B cell (primary cell): ENCODE measurements around the gene ST8SIA2. TPM values are rescaled to one million over a fixed set of nuclear protein-coding genes. Genes with fewer than 3 reads are reported as not detected.

ENCODE experiments used
- ATAC-seq: fragments of 200-7000 bp; cut with Tn5 transposase; one replicate; pipeline ENCODE4 v1.10.0; 2021; ENCODE audit warnings: low read depth, mild to moderate bottlenecking, moderate number of reproducible peaks, moderate library complexity
- CTCF ChIA-PET: fragments of 350-600 bp; sonication (Branson Sonifier 250); formaldehyde crosslinking; loops from one replicate; lab custom pipeline; 2021; ENCODE audit warnings: antibody characterized with exemption, inconsistent platforms; lab: Charles Lee
- POLR2A ChIA-PET: fragments of 350-600 bp; sonication (Branson Sonifier 250); formaldehyde crosslinking; loops from one replicate; lab custom pipeline; 2021; ENCODE audit warnings: antibody characterized with exemption; lab: Charles Lee
- DNase-seq: peaks from one replicate; pipeline ENCODE4 v3.0.0; 2013
- H2AFZ ChIP-seq: 2 replicates; pipeline ENCODE4 v1.6.1; 2012; ENCODE audit warnings: mild to moderate bottlenecking, low read depth, low read length; ENCODE audit not compliant: insufficient read depth, poor library complexity, severe bottlenecking
- H3K27ac ChIP-seq, 2 donors: 1 replicate in 1 of 2; 2 replicates in 1 of 2; pipeline ENCODE4 v1.5.1; 2012 to 2013; ENCODE audit warnings: low read length in 2 of 2, mild to moderate bottlenecking in 2 of 2, moderate library complexity in 1 of 2
- H3K27me3 ChIP-seq, 4 experiments: fragments of 200-600 bp in 1 of 4; sonication (generic) in 1 of 4; replicated peaks in 1 of 4; 1 replicate in 2 of 4; 2 replicates in 2 of 4; pipeline versions ENCODE4 v1.6.1 to v1.7.0; 2013 to 2016; ENCODE audit warnings: low read length in 3 of 4, mild to moderate bottlenecking in 2 of 4, mixed read lengths in 1 of 4, moderate library complexity in 1 of 4; ENCODE audit not compliant: insufficient read depth in 4 of 4, control insufficient read depth in 3 of 4; ENCODE audit errors: control extremely low read depth in 1 of 4
- H3K36me3 ChIP-seq, 2 experiments: replicated peaks in 1 of 2; 1 replicate in 1 of 2; 2 replicates in 1 of 2; pipeline versions ENCODE4 v1.6.1 to v1.7.1; 2013; ENCODE audit warnings: low read length in 1 of 2; ENCODE audit not compliant: insufficient read depth in 2 of 2, control insufficient read depth in 1 of 2; ENCODE audit errors: control extremely low read depth in 1 of 2, extremely low read depth in 1 of 2
- H3K4me1 ChIP-seq, 2 donors: fragments of 200-600 bp in 1 of 2; sonication (generic) in 1 of 2; 1 replicate in 1 of 2; 2 replicates in 1 of 2; pipeline versions ENCODE4 v1.5.1 to v1.6.1; 2013 to 2017; ENCODE audit warnings: low read length in 2 of 2; ENCODE audit not compliant: control insufficient read depth in 2 of 2, insufficient read depth in 2 of 2
- H3K4me2 ChIP-seq: replicated peaks from 2 replicates; pipeline ENCODE3; 2012; ENCODE audit warnings: mild to moderate bottlenecking, low read depth, low read length; ENCODE audit not compliant: poor library complexity, severe bottlenecking
- H3K4me3 ChIP-seq, 5 experiments: fragments of 200-600 bp in 1 of 5; sonication (generic) in 1 of 5; 1 replicate in 3 of 5; 2 replicates in 2 of 5; pipeline versions ENCODE4 v1.5.1 to v1.7.0; 2011 to 2016; ENCODE audit warnings: low read length in 4 of 5, mild to moderate bottlenecking in 4 of 5, low read depth in 2 of 5, control low read depth in 1 of 5, moderate library complexity in 1 of 5; ENCODE audit not compliant: insufficient read depth in 1 of 5; ENCODE audit errors: control extremely low read depth in 1 of 5, extremely low read depth in 1 of 5
- H3K79me2 ChIP-seq: fragments of 200-600 bp; sonication (generic); one replicate; pipeline ENCODE4 v1.6.0; 2016; ENCODE audit warnings: low read length; ENCODE audit not compliant: control insufficient read depth, insufficient read depth
- H3K9ac ChIP-seq: fragments of 200-600 bp; sonication (generic); 2 replicates; pipeline ENCODE4 v1.6.1; 2017; ENCODE audit warnings: mild to moderate bottlenecking, low read length, moderate library complexity
- H3K9me3 ChIP-seq, 3 donors: one replicate each; pipeline versions ENCODE4 v1.6.1 to v1.7.1; 2013; ENCODE audit warnings: low read length in 2 of 3; ENCODE audit not compliant: control insufficient read depth in 2 of 3, insufficient read depth in 1 of 3; ENCODE audit errors: control extremely low read depth in 1 of 3
- H4K20me1 ChIP-seq: 2 replicates; pipeline ENCODE4 v1.6.0; 2012; ENCODE audit warnings: mild to moderate bottlenecking, low read length; ENCODE audit not compliant: insufficient read depth, control insufficient read depth, poor library complexity, severe bottlenecking
- H3K27ac Mint-ChIP-seq: one replicate; pipeline ENCODE4 v1.8.0; 2021; ENCODE audit warnings: mixed read lengths
- H3K27me3 Mint-ChIP-seq: one replicate; pipeline ENCODE4 v1.8.0; 2021; ENCODE audit warnings: mixed read lengths
- H3K4me1 Mint-ChIP-seq: one replicate; pipeline ENCODE4 v1.8.0; 2021; ENCODE audit warnings: mixed read lengths
- H3K4me3 Mint-ChIP-seq: one replicate; pipeline ENCODE4 v1.8.0; 2021; ENCODE audit warnings: mixed read lengths
- H3K9me3 Mint-ChIP-seq: one replicate; pipeline ENCODE4 v1.8.0; 2022; ENCODE audit warnings: mixed read lengths; ENCODE audit not compliant: insufficient read depth
- EZH2 ChIP-seq: IDR thresholded peaks from 2 replicates; pipeline ENCODE4 v1.6.1; 2012; ENCODE audit warnings: borderline replicate concordance, low read depth, mild to moderate bottlenecking, moderate library complexity, low read length; ENCODE audit not compliant: insufficient read depth, poor library complexity, severe bottlenecking
- WGBS: methylation state at CpG from one replicate; pipeline ENCODE4 v1.1.5; 2013; ENCODE audit warnings: missing lambda C conversion rate; ENCODE audit not compliant: insufficient coverage; 5-methylcytosine and 5-hydroxymethylcytosine counted together
- intact Hi-C: fragments of 100-400 bp; cut with micrococcal nuclease; formaldehyde crosslinking; loops from one replicate; pipeline ENCODE4 v1.10.0; 2022
- polyA plus RNA-seq: library from polyadenylated mRNA; depleted of rRNA; stranded (reverse); fragments of >200 nt; gene quantifications from 2 replicates; pipeline ENCODE4 v1.2.3, GENCODE V29; 2012
- total RNA-seq, 2 donors: library from RNA; stranded (reverse); fragments of 120-200 nt in 1 of 2; gene quantifications; 1 replicate in 1 of 2; 2 replicates in 1 of 2; pipeline versions ENCODE4 v1.2.3 to v1.2.4, GENCODE V29; 2013 to 2022
- TF ChIP-seq, protein P1 (sequence below): fragments of 200-600 bp; IDR thresholded peaks from one replicate; pipeline ENCODE4 v1.8.0; 2022; ENCODE audit warnings: antibody characterized with exemption, mild to moderate bottlenecking

ST8SIA2 gene
- total and polyA plus RNA-seq, 2 donors (not counting 1 experiment from before 2014, with no cell fraction given) = not detected

DNA sequence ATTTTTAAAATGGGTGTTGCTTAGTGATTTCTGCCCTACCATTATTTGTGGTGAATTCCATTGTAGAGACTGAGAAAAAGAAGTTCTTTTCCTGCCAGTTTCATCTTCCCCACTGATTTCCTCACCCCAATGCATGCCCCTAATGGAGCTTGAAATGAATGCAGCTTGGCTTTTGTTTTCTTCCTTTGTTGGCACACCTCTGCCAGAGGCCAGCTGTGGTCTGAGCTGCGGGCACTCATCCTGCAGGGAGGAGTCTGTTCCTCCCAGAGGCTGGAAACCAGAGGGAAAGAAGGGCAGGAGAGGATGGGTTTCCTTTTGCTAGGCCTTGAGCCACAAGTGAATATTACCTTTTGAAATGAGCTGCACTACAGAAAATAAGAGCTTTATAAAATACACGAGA lies 9.3 kb upstream of the ST8SIA2 start:
- DNase-seq (no peak), ATAC-seq (no peak)
- WGBS = 60% methylated on average over 1 of the region's 2 CpGs
- Histone ChIP-seq H3K9ac (no peak overlapping the region), H3K9me3 (peaks cover 0 to under 1% (median 0%) of the 10 kb centered on the region in 3 donors), H3K4me3 (no peak overlapping the region), H3K79me2 (no peaks in the 10 kb centered on the region), H3K4me1 (no peaks in the 10 kb centered on the region), H3K27me3 (peaks cover 0 to 5% (median 0%) of the 10 kb centered on the region in 4 experiments), H2AFZ (no peak overlapping the region), H3K4me2 (no peak overlapping the region), H3K27ac (no peak overlapping the region), H4K20me1 (no peaks in the 10 kb centered on the region), H3K36me3 (no peaks in the 10 kb centered on the region)
- ChIA-PET POLR2A (no interaction called here), CTCF (no interaction called here)
- intact Hi-C loops = no loop called here
- TF ChIP-seq EZH2 = no peak
- Mint-ChIP-seq H3K27ac (no peak overlapping the region), H3K4me3 (no peak overlapping the region), H3K27me3 (peaks cover 34% of the 10 kb centered on the region), H3K9me3 (no peaks in the 10 kb centered on the region), H3K4me1 (no peaks in the 10 kb centered on the region)

DNA sequence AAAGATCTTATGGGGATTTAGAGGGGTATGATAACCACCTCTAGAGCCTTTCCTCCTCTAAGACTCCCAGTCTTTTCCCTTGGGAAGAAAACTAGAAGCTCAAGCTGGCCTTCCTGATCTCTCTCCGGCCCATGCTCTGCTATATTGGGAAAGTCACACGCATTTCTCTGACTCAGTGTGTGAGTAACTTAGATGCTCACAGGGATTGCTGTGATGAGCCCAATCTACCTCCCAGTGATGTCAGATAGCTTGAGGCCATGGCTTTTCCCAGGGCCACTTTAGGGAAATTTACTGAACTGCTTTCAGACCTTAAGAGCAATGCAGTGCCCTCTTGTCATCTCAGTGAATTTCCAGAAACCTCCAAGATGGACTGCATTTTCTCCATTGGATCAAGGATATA lies 8.6 kb upstream of the ST8SIA2 start:
- H3K4me3 Mint-ChIP-seq = no peak overlapping the region
- DNase-seq (no peak), ATAC-seq (no peak)
- ChIA-PET CTCF (no interaction called here), POLR2A (no interaction called here)
- Histone ChIP-seq H3K4me1 (no peaks in the 10 kb centered on the region), H3K36me3 (no peaks in the 10 kb centered on the region), H3K27me3 (peaks cover 0 to 5% (median 0%) of the 10 kb centered on the region in 4 experiments), H3K4me3 (no peak overlapping the region), H3K27ac (no peak overlapping the region), H2AFZ (no peak overlapping the region), H4K20me1 (no peaks in the 10 kb centered on the region), H3K79me2 (no peaks in the 10 kb centered on the region), H3K9ac (no peak overlapping the region), H3K9me3 (no peaks in the 10 kb centered on the region), H3K4me2 (no peak overlapping the region)
- 100% methylated on average over 1 of the region's 2 CpGs for WGBS
- no peaks in the 10 kb centered on the region for H3K4me1 Mint-ChIP-seq
- H3K27ac Mint-ChIP-seq = no peak overlapping the region
- peaks cover 41% of the 10 kb centered on the region for H3K27me3 Mint-ChIP-seq
- intact Hi-C loops = no loop called here
- TF ChIP-seq, protein P1, sequence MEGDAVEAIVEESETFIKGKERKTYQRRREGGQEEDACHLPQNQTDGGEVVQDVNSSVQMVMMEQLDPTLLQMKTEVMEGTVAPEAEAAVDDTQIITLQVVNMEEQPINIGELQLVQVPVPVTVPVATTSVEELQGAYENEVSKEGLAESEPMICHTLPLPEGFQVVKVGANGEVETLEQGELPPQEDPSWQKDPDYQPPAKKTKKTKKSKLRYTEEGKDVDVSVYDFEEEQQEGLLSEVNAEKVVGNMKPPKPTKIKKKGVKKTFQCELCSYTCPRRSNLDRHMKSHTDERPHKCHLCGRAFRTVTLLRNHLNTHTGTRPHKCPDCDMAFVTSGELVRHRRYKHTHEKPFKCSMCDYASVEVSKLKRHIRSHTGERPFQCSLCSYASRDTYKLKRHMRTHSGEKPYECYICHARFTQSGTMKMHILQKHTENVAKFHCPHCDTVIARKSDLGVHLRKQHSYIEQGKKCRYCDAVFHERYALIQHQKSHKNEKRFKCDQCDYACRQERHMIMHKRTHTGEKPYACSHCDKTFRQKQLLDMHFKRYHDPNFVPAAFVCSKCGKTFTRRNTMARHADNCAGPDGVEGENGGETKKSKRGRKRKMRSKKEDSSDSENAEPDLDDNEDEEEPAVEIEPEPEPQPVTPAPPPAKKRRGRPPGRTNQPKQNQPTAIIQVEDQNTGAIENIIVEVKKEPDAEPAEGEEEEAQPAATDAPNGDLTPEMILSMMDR = no peak
- no peak for TF ChIP-seq EZH2
- H3K9me3 Mint-ChIP-seq = no peaks in the 10 kb centered on the region
